Panc1 (cell line): ENCODE results near the gene MTFR2.

Experiments used
- CTCF ChIP-seq: fragments of 450-650 bp; IDR thresholded peaks from 2 replicates; pipeline ENCODE4 v1.5.1; 2017; ENCODE audit warnings: mild to moderate bottlenecking
- POLR2AphosphoS5 ChIP-seq: IDR thresholded peaks from 2 replicates; pipeline ENCODE4 v1.6.1; 2012; ENCODE audit warnings: mild to moderate bottlenecking, low read depth, low read length, moderate library complexity

DNA sequence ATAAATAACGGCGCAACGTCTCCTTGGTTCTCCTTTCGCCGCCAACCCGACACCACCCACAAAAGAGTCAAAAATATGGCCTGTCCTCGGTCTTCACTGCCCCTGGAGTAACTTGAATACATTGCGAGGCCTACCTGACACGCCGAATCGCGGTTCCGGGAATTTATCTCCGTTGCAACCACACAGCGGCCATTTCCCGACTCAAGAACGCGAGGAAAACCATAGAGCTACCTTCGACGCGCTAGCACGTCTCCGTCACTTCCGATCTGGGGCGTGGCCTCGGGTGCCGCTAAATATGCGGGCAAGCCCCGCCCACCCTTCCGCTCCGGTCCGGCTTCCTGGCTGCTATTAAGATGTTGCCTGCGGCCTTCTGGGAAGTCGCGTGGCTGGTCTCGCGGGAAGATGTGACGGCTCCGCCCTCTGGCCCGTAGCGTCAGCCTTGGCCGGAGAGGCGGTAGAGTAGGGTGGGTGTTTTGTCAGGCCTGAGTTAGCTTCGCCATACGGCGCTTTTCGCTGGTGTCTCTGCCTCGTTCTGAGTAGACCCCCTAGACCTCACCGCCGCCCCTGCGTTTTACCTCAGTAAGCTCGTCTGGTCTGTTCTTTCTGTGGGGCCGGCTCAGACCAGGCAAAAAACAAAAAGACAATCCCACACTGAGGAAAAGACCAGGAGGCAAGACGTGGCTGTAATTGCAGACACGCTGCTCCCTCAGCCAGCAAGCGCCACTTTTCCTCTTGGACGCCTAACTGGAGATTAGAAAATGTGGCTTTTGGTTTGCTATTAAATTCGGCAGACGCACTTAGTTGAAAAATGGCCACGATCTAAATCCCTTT is 39.7 kb upstream of the MTFR2 start, which contains the start of gene BCLAF1:
- TF ChIP-seq CTCF (no peak), POLR2AphosphoS5 (peak; percentile 99)
